ENCODE results near the gene CRYBA4. TPM values are rescaled to one million over a fixed set of nuclear protein-coding genes. Genes with fewer than 3 reads are reported as not detected.

Gene CRYBA4
- total RNA-seq, 1 donor from 2014 or later: not detected

DNA sequence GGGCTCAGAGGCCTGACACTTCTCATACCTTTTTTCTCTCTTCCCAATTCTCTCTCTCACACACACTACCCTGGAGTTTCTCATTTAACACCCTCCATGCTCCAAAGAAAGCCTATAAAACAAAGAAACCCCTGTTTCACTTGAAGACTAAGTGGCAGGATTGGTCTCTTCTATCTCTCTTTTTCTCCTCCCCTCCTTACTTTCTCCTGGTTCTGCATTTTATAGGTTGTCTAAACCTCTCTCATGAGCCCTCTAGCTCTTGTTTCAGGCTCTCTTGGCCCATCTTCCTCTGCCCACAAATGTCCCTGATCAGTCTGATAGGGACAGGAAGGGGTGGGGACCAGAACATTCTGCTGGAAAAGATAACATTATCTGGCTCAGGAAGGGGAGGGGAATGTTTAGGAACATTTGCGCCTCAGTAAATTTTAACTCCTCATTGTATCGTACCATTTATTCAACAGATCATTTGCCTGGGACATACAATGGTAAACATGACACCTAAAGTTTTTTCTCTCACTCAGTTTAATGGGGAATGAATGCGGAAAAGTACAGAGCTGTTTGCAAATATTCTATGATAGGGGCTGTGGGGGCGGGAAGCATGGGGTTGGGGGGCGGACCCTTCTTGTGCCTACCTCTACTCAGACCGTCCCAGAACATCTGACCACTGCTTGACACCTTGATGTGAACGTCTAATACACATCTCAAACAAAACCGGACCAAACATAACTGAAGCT, 10.8 kb downstream of the CRYBA4 start:
- FAIRE-seq: no peak
- DNase-seq (ENCODE audit: low read depth): no peak
- no peaks in the 10 kb centered on the region for H3K36me3 ChIP-seq (ENCODE audit: control insufficient read depth, insufficient read depth, low read length)
- no peak overlapping the region for H3K4me3 ChIP-seq (ENCODE audit: low read depth, low read length)
- TF ChIP-seq, protein P1, sequence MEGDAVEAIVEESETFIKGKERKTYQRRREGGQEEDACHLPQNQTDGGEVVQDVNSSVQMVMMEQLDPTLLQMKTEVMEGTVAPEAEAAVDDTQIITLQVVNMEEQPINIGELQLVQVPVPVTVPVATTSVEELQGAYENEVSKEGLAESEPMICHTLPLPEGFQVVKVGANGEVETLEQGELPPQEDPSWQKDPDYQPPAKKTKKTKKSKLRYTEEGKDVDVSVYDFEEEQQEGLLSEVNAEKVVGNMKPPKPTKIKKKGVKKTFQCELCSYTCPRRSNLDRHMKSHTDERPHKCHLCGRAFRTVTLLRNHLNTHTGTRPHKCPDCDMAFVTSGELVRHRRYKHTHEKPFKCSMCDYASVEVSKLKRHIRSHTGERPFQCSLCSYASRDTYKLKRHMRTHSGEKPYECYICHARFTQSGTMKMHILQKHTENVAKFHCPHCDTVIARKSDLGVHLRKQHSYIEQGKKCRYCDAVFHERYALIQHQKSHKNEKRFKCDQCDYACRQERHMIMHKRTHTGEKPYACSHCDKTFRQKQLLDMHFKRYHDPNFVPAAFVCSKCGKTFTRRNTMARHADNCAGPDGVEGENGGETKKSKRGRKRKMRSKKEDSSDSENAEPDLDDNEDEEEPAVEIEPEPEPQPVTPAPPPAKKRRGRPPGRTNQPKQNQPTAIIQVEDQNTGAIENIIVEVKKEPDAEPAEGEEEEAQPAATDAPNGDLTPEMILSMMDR (IDR thresholded peaks at IDR 0.05; ENCODE audit: insufficient read depth, low read length, severe bottlenecking): no peak
- H3K27me3 ChIP-seq (ENCODE audit: control insufficient read depth, insufficient read depth, low read length): no peaks in the 10 kb centered on the region

DNA sequence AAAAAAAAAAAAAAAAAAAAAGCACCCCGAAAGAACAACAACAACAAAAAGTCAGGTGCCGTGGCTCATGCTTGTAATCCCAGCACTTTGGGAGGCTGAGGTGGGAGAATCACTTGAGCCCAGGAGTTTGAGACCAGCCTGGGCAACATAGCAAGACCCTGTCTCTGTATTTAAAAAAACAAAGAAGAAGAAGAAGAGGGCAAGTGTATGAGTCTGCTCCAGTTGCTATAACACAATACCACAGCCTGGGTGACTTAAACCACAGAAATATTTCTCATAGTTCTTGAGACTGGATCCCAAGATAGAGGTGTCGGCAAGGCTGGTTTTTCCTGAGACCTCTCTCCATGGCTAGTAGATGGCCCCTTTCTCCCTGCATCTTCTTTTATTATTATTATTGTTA, 12.4 kb downstream of the CRYBA4 start:
- no peak for FAIRE-seq
- DNase-seq (ENCODE audit: low read depth): no peak

DNA sequence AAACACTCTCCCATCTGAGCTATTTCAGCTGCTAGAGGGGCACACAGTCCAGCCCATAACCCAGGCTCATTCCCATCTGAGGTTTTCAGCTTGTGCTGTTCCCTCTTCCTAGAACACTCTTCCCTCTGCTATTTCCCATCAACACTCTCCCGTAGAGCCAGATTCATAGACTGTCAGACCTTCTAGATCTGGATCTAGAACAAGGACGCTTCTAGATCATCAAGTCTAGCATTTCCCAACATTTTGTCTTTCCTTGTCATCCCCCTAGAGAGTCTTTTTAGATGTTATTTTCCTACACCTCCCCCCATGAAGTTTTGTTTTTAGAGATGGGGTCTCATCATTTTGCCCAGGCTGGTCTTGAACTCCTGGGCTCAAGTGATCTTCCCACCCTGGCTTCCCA, 13.4 kb downstream of the CRYBA4 start:
- Histone ChIP-seq H3K27me3 (ENCODE audit: control insufficient read depth, insufficient read depth, low read length) (no peaks in the 10 kb centered on the region), H3K36me3 (ENCODE audit: control insufficient read depth, insufficient read depth, low read length) (no peaks in the 10 kb centered on the region), H3K4me3 (ENCODE audit: low read depth, low read length) (no peak overlapping the region)
- TF ChIP-seq, protein P1 (IDR thresholded peaks at IDR 0.05; ENCODE audit: insufficient read depth, low read length, severe bottlenecking): no peak
- FAIRE-seq (no peak), DNase-seq (ENCODE audit: low read depth) (no peak)

More for the DNA sequence above, 12.4 kb downstream of the CRYBA4 start:
- H3K4me3 ChIP-seq (ENCODE audit: low read depth, low read length): no peak overlapping the region
- H3K36me3 ChIP-seq (ENCODE audit: control insufficient read depth, insufficient read depth, low read length): no peaks in the 10 kb centered on the region
- TF ChIP-seq, protein P1 (IDR thresholded peaks at IDR 0.05; ENCODE audit: insufficient read depth, low read length, severe bottlenecking): no peak
- H3K27me3 ChIP-seq (ENCODE audit: control insufficient read depth, insufficient read depth, low read length): no peaks in the 10 kb centered on the region

DNA sequence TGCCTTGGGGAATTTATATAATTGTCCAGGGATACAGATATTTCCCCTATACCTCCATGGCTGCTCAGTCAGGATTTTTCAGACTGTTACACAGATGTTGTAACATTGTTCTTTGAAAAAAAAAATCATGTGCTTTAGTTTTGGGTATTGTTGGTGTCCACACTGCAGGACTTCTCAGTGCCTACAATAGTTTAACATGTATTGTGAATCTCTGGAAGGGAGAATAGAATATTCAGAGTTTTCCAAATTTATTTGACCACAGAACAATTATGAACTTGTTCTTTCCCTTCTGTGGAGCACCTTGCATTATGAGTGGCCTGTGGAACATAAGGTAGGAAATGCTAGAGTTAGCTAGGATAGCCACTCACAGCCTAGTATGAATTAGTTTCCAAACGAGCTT, 14.5 kb downstream of the CRYBA4 start:
- FAIRE-seq: no peak
- TF ChIP-seq, protein P1 (IDR thresholded peaks at IDR 0.05; ENCODE audit: insufficient read depth, low read length, severe bottlenecking): no peak
- Histone ChIP-seq H3K4me3 (ENCODE audit: low read depth, low read length) (no peak overlapping the region), H3K36me3 (ENCODE audit: control insufficient read depth, insufficient read depth, low read length) (no peaks in the 10 kb centered on the region), H3K27me3 (ENCODE audit: control insufficient read depth, insufficient read depth, low read length) (no peaks in the 10 kb centered on the region)
- no peak for DNase-seq (ENCODE audit: low read depth)

DNA sequence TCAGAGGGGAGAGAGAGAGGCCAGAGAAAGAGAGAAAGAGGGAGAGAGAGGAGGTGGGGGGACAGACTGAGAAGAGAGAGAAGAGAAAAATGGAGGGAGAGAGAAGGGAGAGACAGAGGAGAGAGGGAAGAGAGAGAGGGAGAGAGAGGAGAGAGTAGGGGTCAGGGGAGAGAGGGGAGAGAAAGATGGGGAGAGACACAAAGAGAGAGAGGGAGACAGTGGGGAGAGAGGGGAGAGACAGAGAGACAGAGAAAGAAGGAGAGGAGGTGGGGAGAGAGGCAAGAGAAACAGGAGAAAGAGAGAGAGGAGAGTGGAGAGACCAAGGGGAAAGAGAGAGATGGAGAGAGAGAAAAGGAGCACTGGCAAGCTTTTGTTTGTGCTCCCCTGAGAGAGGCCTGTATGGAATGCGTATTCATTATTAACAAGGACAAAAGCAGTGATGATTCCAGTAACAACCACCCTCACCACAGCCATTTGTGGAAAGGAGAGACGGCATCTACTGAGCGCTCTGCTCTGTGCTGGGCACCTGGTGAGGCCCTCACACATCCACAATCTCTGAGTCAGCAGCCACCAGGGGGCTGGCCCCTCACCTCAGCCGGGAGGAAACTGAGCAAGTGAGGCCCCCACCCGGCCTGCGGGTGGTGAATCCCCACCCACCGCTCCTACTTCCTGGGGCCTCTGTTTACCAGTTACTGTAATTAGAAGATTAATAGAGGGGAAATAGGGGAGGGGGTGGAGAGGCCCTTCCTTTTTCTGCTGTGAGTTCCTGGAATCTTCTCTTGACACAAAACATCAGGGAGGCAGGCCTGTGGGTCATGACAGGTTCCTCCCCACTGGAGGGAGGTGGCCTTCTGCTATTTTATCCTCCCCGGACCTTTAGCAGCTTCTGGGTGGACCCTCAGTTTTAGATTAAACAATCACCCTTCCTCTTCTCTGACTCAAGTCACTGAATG, 21.0 kb downstream of the CRYBA4 start:
- DNase-seq (ENCODE audit: low read depth): no peak
- TF ChIP-seq, protein P1 (IDR thresholded peaks at IDR 0.05; ENCODE audit: insufficient read depth, low read length, severe bottlenecking): no peak
- no peak overlapping the region for H3K4me3 ChIP-seq (ENCODE audit: low read depth, low read length)
- H3K27me3 ChIP-seq (ENCODE audit: control insufficient read depth, insufficient read depth, low read length): peaks cover 12% of the 10 kb centered on the region
- no peak for FAIRE-seq
- no peaks in the 10 kb centered on the region for H3K36me3 ChIP-seq (ENCODE audit: control insufficient read depth, insufficient read depth, low read length)

All from bronchial epithelial cell (primary cell).